GM12875 (cell line): ENCODE measurements around the gene BMP7.
"Not testable (repeated sequence)": the region's sequence is repeated elsewhere in the genome, so short reads cannot be mapped to it uniquely, and the experiment has no call there.

Experiments used
- H3K4me3 ChIP-seq: one replicate; pipeline ENCODE4 v1.5.1; 2011; ENCODE audit warnings: low read depth, low read length, control low read depth
- TF ChIP-seq, protein P1 (sequence below): IDR thresholded peaks from 2 replicates; pipeline ENCODE4 v1.5.1; 2011; ENCODE audit warnings: low read depth, mild to moderate bottlenecking, control low read depth, inconsistent platforms, low read length, moderate library complexity, borderline replicate concordance; ENCODE audit not compliant: insufficient read depth

BMP7 gene

GRCh38 chr20:57287901-57288300 lies 21.5 kb upstream of the BMP7 start:
- TF ChIP-seq, protein P1, sequence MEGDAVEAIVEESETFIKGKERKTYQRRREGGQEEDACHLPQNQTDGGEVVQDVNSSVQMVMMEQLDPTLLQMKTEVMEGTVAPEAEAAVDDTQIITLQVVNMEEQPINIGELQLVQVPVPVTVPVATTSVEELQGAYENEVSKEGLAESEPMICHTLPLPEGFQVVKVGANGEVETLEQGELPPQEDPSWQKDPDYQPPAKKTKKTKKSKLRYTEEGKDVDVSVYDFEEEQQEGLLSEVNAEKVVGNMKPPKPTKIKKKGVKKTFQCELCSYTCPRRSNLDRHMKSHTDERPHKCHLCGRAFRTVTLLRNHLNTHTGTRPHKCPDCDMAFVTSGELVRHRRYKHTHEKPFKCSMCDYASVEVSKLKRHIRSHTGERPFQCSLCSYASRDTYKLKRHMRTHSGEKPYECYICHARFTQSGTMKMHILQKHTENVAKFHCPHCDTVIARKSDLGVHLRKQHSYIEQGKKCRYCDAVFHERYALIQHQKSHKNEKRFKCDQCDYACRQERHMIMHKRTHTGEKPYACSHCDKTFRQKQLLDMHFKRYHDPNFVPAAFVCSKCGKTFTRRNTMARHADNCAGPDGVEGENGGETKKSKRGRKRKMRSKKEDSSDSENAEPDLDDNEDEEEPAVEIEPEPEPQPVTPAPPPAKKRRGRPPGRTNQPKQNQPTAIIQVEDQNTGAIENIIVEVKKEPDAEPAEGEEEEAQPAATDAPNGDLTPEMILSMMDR, result no peak
- H3K4me3 ChIP-seq, result no peak overlapping the region

DNA sequence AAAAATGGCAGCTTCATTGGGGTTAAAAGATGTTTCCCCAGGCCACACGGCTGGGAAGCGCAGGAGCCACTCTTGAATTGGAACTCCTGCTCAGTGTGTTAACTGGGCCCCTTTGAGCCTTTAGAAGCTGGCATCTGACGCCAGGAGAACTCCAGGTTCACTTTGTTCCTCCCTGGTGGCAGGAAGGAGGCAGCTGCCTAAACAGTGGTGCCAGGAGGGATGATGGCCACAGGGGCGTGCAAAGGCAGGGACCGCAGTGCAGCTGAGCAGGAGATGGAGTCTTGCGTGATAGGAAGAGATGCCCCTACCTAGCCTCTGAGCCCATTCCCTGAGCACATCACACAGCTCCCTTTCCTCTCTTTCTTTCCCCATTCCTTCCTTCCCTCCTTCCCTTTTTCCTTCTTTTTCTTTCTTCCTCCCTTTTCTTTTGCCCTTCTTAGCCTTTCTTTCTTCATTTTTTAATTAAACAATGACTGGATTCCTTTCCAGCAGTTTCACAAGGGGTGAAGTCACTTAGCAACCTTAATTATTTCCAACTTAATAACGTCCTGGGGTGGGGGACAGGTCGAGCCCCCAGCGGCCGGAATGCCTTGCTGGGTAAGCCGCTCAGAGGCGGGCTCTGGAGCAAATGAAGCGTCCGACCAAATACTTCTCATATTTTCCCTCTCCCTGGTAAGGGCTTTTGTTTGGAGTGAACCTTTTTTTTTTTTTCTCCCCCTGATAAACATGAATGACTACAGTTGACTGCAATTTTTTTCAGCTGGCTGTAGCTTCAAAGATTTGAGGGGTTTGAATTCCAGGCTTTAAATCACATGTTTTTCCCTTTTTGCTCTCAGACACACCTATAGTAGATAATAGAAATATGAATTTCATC lies 20.8 kb upstream of the BMP7 start:
- H3K4me3 ChIP-seq, result no peak overlapping the region
- TF ChIP-seq, protein P1, result no peak

DNA sequence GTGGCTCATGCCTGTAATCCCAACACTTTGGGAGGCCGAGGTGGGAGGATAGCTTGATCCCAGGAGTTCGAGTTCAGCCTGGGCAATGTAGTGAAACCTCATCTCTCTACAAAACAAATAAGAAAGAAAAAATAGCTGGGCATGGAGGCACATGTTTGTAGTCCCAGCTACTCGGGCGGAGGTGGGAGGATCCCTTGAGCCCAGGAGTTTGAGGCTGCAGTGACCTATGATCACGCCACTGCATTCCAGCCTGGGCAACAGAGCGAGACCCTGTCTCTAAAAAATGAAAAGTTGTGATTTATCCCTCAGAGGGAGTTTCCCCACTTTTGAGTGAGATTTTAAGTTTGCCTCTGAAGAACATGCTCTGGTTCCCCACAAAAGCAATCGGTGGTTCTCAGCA lies 17.4 kb upstream of the BMP7 start:
- no peak overlapping the region for H3K4me3 ChIP-seq
- TF ChIP-seq, protein P1, result no peak

GRCh38 chr20:57282670-57283361 lies 16.4 kb upstream of the BMP7 start:
- TF ChIP-seq, protein P1, result no peak
- no peak overlapping the region for H3K4me3 ChIP-seq

DNA sequence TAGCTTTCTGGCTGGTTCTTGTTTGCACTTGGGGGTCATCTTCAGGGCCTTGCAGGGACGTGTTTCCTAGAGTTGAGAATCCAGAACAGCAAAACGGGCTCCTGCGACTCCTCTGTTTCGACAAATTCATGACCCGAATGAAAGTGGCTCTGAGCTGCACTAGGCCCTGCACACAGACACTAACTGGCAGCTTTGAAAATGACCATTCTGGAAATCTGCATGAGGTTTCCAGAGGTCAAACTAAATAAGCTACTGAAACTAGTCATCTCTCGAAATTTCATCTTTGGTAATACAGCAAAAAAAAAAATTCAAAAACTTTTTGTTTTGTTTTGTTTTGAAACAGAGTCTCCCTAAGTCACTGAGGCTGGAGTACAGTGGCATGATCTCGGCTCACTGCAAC lies 15.5 kb upstream of the BMP7 start:
- no peak overlapping the region for H3K4me3 ChIP-seq
- TF ChIP-seq, protein P1, result no peak

- TF ChIP-seq, protein P1, result no peak
- no peak overlapping the region for H3K4me3 ChIP-seq
Measured at GRCh38 chr20:57280221-57280620, 13.8 kb upstream of the BMP7 start.

DNA sequence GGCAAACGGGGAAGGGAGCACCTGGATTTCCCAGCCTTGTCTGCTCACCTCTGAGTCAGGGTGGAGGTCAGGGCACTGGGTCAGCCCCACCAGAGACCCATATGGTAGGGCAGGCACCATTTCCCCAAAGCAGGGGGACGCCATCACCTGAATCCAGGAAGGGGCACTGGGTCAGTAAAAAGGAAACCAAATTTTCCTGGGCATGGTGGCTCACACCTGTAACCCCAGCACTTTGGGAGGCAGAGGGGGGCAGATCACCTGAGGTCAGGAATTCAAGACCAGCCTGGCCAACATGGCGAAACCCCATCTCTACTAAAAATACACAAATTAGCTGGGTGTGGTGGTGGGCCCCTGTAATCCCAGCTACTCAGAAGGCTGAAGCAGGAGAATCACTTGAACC lies 13.1 kb upstream of the BMP7 start:
- H3K4me3 ChIP-seq, result not testable (repeated sequence)
